ENCODE measurements around the gene KCNQ1OT1. TPM values are rescaled to one million over a fixed set of nuclear protein-coding genes. Genes with fewer than 3 reads are reported as not detected.

KCNQ1OT1 gene
- total and polyA plus RNA-seq, 9 of the 15 experiments (the other 6 are each of a cell fraction or from before 2014, with no cell fraction given) = 0.04 to 2.3 (median 0.74) TPM

DNA sequence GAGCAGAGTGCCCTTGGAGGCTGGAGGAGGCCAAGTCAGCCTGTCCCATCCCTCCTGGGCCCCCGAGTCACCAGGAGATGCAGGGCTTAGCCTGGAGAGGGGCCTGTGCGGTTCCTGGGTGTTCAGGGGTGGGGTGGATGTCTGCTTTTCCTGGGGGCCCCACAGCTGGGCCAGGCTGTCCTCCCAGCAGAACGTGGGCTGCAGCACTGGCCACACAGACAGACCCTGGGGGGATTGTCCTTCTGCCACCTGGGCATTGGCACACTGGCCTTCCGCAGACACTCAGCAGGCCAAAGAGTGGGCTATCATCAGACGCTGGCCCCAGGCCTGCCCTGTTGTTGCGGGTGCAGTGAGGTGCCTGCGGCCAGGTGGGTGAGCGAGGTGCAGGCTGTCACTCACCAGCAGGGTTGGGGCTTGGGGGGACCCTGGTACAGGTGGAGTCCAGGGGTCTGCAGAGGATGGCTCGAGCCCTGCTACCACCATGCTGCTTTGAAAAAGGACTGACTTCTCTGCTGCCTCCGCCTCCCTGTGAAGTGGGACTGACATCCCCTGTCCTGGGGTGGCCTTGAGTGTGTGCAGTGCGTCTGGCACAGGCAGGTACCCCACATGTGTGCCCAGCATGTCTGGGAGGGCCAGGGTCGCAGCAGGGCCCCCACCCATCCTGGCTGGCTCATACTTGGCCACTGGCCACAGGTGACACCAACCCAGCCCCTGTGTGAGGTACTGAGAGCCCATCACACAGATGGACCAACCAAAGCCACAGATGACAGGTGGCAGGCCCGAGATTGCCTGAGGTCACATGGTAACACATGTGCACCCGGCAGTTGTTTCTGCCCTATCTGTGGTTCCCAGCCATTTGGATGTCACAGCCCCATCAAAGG lies 39.0 kb upstream of the KCNQ1OT1 start (continued):
- TF ChIP-seq ZBTB1 (CRISPR knock-in tag; IDR thresholded peaks at IDR 0.05; ENCODE audit: borderline replicate concordance, low read depth) (no peak), THRAP3 (IDR thresholded peaks at IDR 0.05; ENCODE audit: borderline replicate concordance) (no peak), POLR2G (IDR thresholded peaks at IDR 0.05; ENCODE audit: low read depth, low read length) (no peak), NBN (IDR thresholded peaks at IDR 0.05; ENCODE audit: low read depth) (no peak), KLF16 (IDR thresholded peaks at IDR 0.05) (no peak), GTF2A2 (tag; IDR thresholded peaks at IDR 0.05) (no peak), CHCHD3 (CRISPR knock-in tag; IDR thresholded peaks at IDR 0.05) (no peak), HNRNPUL1 (IDR thresholded peaks at IDR 0.05; ENCODE audit: low read length) (no peak), ZNF143 (CRISPR knock-in tag; IDR thresholded peaks at IDR 0.05) (no peak), DDX20 (tag; IDR thresholded peaks at IDR 0.05; ENCODE audit: low read depth) (no peak), TCF7L2 (IDR thresholded peaks at IDR 0.05; ENCODE audit: low read depth, low read length) (no peak), CXXC5 (CRISPR knock-in tag; IDR thresholded peaks at IDR 0.05) (peak; percentile 20; the same call in 1 of the 2 replicates), ZBTB17 (CRISPR knock-in tag; IDR thresholded peaks at IDR 0.05) (peak; percentile 28; the same call in 1 of the 2 replicates), MAFG (tag; conservative IDR thresholded peaks at IDR 0.05) (no peak), ZNF174 (CRISPR knock-in tag; IDR thresholded peaks at IDR 0.05) (no peak), MCM5 (IDR thresholded peaks at IDR 0.05; ENCODE audit: low read depth) (no peak), RHOXF2B (CRISPR knock-in tag; conservative IDR thresholded peaks at IDR 0.05) (no peak), PTBP1 (IDR thresholded peaks at IDR 0.05; ENCODE audit: low read depth, low read length) (no peak), ETV6 (IDR thresholded peaks at IDR 0.05; ENCODE audit: borderline replicate concordance in 1 of 2, low read depth in 2 of 2, low read length in 1 of 2) (no peak), ETV6 (CRISPR knock-in tag; IDR thresholded peaks at IDR 0.05; ENCODE audit: borderline replicate concordance) (no peak), CREBBP (IDR thresholded peaks at IDR 0.05; ENCODE audit: low read depth, low read length) (no peak), NONO (IDR thresholded peaks at IDR 0.05; ENCODE audit: low read depth in 2 of 2, low read length in 1 of 2) (no peak), ARID1B (IDR thresholded peaks at IDR 0.05) (peak; percentile 69), CEBPG (CRISPR knock-in tag; IDR thresholded peaks at IDR 0.05) (no peak), CEBPG (tag; conservative IDR thresholded peaks at IDR 0.05 in 1 of 2, IDR thresholded peaks at IDR 0.05 in 1 of 2) (no peak)
- TF ChIP-seq, protein P1, sequence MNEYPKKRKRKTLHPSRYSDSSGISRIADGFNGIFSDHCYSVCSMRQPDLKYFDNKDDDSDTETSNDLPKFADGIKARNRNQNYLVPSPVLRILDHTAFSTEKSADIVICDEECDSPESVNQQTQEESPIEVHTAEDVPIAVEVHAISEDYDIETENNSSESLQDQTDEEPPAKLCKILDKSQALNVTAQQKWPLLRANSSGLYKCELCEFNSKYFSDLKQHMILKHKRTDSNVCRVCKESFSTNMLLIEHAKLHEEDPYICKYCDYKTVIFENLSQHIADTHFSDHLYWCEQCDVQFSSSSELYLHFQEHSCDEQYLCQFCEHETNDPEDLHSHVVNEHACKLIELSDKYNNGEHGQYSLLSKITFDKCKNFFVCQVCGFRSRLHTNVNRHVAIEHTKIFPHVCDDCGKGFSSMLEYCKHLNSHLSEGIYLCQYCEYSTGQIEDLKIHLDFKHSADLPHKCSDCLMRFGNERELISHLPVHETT (CRISPR knock-in tag; conservative IDR thresholded peaks at IDR 0.05 in 1 of 2, IDR thresholded peaks at IDR 0.05 in 1 of 2) = no peak
- TF ChIP-seq, protein P2, sequence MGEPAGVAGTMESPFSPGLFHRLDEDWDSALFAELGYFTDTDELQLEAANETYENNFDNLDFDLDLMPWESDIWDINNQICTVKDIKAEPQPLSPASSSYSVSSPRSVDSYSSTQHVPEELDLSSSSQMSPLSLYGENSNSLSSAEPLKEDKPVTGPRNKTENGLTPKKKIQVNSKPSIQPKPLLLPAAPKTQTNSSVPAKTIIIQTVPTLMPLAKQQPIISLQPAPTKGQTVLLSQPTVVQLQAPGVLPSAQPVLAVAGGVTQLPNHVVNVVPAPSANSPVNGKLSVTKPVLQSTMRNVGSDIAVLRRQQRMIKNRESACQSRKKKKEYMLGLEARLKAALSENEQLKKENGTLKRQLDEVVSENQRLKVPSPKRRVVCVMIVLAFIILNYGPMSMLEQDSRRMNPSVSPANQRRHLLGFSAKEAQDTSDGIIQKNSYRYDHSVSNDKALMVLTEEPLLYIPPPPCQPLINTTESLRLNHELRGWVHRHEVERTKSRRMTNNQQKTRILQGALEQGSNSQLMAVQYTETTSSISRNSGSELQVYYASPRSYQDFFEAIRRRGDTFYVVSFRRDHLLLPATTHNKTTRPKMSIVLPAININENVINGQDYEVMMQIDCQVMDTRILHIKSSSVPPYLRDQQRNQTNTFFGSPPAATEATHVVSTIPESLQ (CRISPR knock-in tag; IDR thresholded peaks at IDR 0.05) = no peak
